ENCODE data around the gene OPHN1.

- no peak for TF ChIP-seq CTCF (conservative IDR thresholded peaks at IDR 0.05)
- no peak for TF ChIP-seq ZFX (IDR thresholded peaks at IDR 0.05)
Measured at GRCh38 chrX:68273887-68274286, 159.4 kb downstream of the OPHN1 start.

Data from C4-2B (cell line).